SH-SY5Y (cell line): ENCODE results near the gene TENT4A.

Experiments used
- GATA2 ChIP-seq: IDR thresholded peaks from 2 replicates; pipeline ENCODE4 v1.6.1; 2011; ENCODE audit warnings: mild to moderate bottlenecking, low read depth, low read length
- GATA3 ChIP-seq: IDR thresholded peaks from 2 replicates; pipeline ENCODE4 v1.6.1; 2011; ENCODE audit warnings: low read depth, mild to moderate bottlenecking, low read length, moderate library complexity

DNA sequence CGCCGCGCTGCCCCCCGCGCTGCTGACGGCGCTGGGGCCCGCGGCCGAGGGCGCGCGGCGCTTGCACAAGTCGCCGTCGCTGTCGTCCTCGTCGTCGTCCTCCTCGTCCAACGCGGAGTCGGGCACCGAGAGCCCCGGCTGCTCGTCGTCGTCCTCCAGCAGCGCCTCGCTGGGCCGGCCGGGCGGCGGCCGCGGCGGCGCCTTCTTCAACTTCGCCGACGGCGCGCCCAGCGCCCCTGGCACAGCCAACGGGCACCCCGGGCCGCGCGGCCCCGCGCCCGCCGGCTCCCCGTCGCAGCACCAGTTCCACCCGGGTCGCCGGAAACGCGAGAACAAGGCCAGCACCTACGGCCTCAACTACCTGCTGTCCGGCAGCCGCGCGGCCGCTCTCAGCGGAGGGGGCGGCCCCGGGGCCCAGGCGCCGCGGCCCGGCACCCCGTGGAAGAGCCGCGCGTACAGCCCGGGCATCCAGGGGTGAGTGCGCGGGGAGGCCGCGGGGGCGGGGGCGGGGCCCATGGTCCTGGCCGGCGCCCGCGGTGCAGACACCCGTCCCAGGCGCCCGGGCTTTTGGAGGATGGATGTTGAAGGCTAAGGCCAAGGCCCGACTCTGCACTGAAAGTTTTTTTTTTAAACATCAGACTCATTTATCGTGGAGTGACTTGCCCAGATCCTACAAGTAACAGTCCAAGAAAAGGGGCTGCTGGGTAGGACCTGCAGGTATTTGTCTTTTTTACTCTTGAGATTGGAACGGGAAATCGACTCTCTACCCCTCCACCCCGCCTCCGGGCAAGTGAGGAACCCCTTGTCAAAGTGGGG, 1.2 kb downstream of the TENT4A start:
- no peak for TF ChIP-seq GATA2
- TF ChIP-seq GATA3, result no peak
